ENCODE data around the gene POLR1G. TPM values are rescaled to one million over a fixed set of nuclear protein-coding genes. Genes with fewer than 3 reads are reported as not detected.

The POLR1G gene
- total RNA-seq, 2 donors from 2014 or later: 3.4 to 4.9 TPM

GRCh38 chr19:45376045-45376724, 30.3 kb upstream of the POLR1G start:
- ATAC-seq (replicated peaks in 1 of 2): no peak

GRCh38 chr19:45380107-45380506, 26.3 kb upstream of the POLR1G start:
- Mint-ChIP-seq H3K4me1 (ENCODE audit: low read depth) (peaks cover 33% of the 10 kb centered on the region), H3K4me3 (peak overlapping the region in 1 of 2 donors; percentile 6)
- no peak for DNase-seq

More at GRCh38 chr19:45376045-45376724, 30.3 kb upstream of the POLR1G start:
- no peak overlapping the region for H3K27ac Mint-ChIP-seq
- H3K9me3 Mint-ChIP-seq: no peaks in the 10 kb centered on the region
- no peaks in the 10 kb centered on the region for H3K27me3 Mint-ChIP-seq (ENCODE audit: low read depth)
- H3K36me3 Mint-ChIP-seq (ENCODE audit: insufficient read depth in 2 of 2): no peaks in the 10 kb centered on the region
- no peak for DNase-seq
- H3K4me3 Mint-ChIP-seq: peak overlapping the region in 1 of 2 donors; percentile 41
- peaks cover 33% of the 10 kb centered on the region for H3K4me1 Mint-ChIP-seq (ENCODE audit: low read depth)

GRCh38 chr19:45382426-45382825, 24.0 kb upstream of the POLR1G start:
- Mint-ChIP-seq H3K4me3 (no peak overlapping the region), H3K27ac (no peak overlapping the region), H3K9me3 (no peaks in the 10 kb centered on the region), H3K27me3 (ENCODE audit: low read depth) (peaks cover 26% of the 10 kb centered on the region), H3K4me1 (ENCODE audit: low read depth) (peaks cover 22% of the 10 kb centered on the region), H3K36me3 (ENCODE audit: insufficient read depth in 2 of 2) (no peaks in the 10 kb centered on the region)
- DNase-seq: no peak
- no peak for ATAC-seq (replicated peaks in 1 of 2)

More at GRCh38 chr19:45380107-45380506, 26.3 kb upstream of the POLR1G start:
- Mint-ChIP-seq H3K36me3 (ENCODE audit: insufficient read depth in 2 of 2) (no peaks in the 10 kb centered on the region), H3K27ac (no peak overlapping the region), H3K9me3 (no peaks in the 10 kb centered on the region), H3K27me3 (ENCODE audit: low read depth) (peaks cover 5% of the 10 kb centered on the region)
- no peak for ATAC-seq (replicated peaks in 1 of 2)

GRCh38 chr19:45385392-45386221, 20.8 kb upstream of the POLR1G start:
- no peak overlapping the region for H3K27ac Mint-ChIP-seq
- no peaks in the 10 kb centered on the region for H3K36me3 Mint-ChIP-seq (ENCODE audit: insufficient read depth in 2 of 2)
- no peaks in the 10 kb centered on the region for H3K9me3 Mint-ChIP-seq
- ATAC-seq (replicated peaks in 1 of 2) (peak in 1 of 2 donors; percentile 30), DNase-seq (no peak)
- no peaks in the 10 kb centered on the region for H3K4me1 Mint-ChIP-seq (ENCODE audit: low read depth)
- H3K4me3 Mint-ChIP-seq: no peak overlapping the region
- H3K27me3 Mint-ChIP-seq (ENCODE audit: low read depth): peaks cover 33% of the 10 kb centered on the region

GRCh38 chr19:45391346-45391745, 15.1 kb upstream of the POLR1G start:
- no peak for ATAC-seq (replicated peaks in 1 of 2)
- Mint-ChIP-seq H3K4me3 (no peak overlapping the region), H3K36me3 (ENCODE audit: insufficient read depth in 2 of 2) (no peaks in the 10 kb centered on the region), H3K4me1 (ENCODE audit: low read depth) (peaks cover 6% of the 10 kb centered on the region), H3K27ac (no peak overlapping the region), H3K9me3 (no peaks in the 10 kb centered on the region), H3K27me3 (ENCODE audit: low read depth) (peaks cover 21% of the 10 kb centered on the region)
- no peak for DNase-seq

- DNase-seq: no peak
- peaks cover 6% of the 10 kb centered on the region for H3K4me1 Mint-ChIP-seq (ENCODE audit: low read depth)
- no peak for ATAC-seq (replicated peaks in 1 of 2)
- no peak overlapping the region for H3K4me3 Mint-ChIP-seq
- H3K27me3 Mint-ChIP-seq (ENCODE audit: low read depth): peaks cover 18% of the 10 kb centered on the region
- H3K9me3 Mint-ChIP-seq: no peaks in the 10 kb centered on the region
- H3K27ac Mint-ChIP-seq: no peak overlapping the region
- H3K36me3 Mint-ChIP-seq (ENCODE audit: insufficient read depth in 2 of 2): no peaks in the 10 kb centered on the region
Measured at GRCh38 chr19:45391871-45392665, 14.4 kb upstream of the POLR1G start.

GRCh38 chr19:45395821-45396617, 10.4 kb upstream of the POLR1G start:
- Mint-ChIP-seq H3K36me3 (ENCODE audit: insufficient read depth in 2 of 2) (no peaks in the 10 kb centered on the region), H3K27me3 (ENCODE audit: low read depth) (peaks cover 24% of the 10 kb centered on the region), H3K27ac (no peak overlapping the region), H3K4me3 (no peak overlapping the region), H3K4me1 (ENCODE audit: low read depth) (peaks cover 13% of the 10 kb centered on the region), H3K9me3 (no peaks in the 10 kb centered on the region)
- ATAC-seq (replicated peaks in 1 of 2): peak in 1 of 2 donors; percentile 23
- no peak for DNase-seq

- DNase-seq (no peak), ATAC-seq (replicated peaks in 1 of 2) (no peak)
- Mint-ChIP-seq H3K36me3 (ENCODE audit: insufficient read depth in 2 of 2) (no peaks in the 10 kb centered on the region), H3K9me3 (no peaks in the 10 kb centered on the region), H3K4me3 (no peak overlapping the region), H3K4me1 (ENCODE audit: low read depth) (peaks cover 33% of the 10 kb centered on the region), H3K27me3 (ENCODE audit: low read depth) (peaks cover 46% of the 10 kb centered on the region), H3K27ac (no peak overlapping the region)
Measured at GRCh38 chr19:45400192-45400591, 6.3 kb upstream of the POLR1G start.

GRCh38 chr19:45401815-45402214, 4.6 kb upstream of the POLR1G start:
- Mint-ChIP-seq H3K36me3 (ENCODE audit: insufficient read depth in 2 of 2) (peaks cover 0 to 1% of the 10 kb centered on the region in 2 donors), H3K27me3 (ENCODE audit: low read depth) (peaks cover 39% of the 10 kb centered on the region), H3K27ac (no peak overlapping the region), H3K9me3 (no peaks in the 10 kb centered on the region), H3K4me1 (ENCODE audit: low read depth) (peaks cover 40% of the 10 kb centered on the region), H3K4me3 (no peak overlapping the region)
- DNase-seq (no peak), ATAC-seq (replicated peaks in 1 of 2) (no peak)

- H3K9me3 Mint-ChIP-seq: no peaks in the 10 kb centered on the region
- H3K4me1 Mint-ChIP-seq (ENCODE audit: low read depth): peaks cover 46% of the 10 kb centered on the region
- DNase-seq: peak; percentile 44 to 53
- H3K27me3 Mint-ChIP-seq (ENCODE audit: low read depth): peaks cover 32% of the 10 kb centered on the region
- peaks cover 0 to 1% of the 10 kb centered on the region in 2 donors for H3K36me3 Mint-ChIP-seq (ENCODE audit: insufficient read depth in 2 of 2)
- H3K27ac Mint-ChIP-seq: no peak overlapping the region
- H3K4me3 Mint-ChIP-seq: no peak overlapping the region
- ATAC-seq (replicated peaks in 1 of 2): no peak
Measured at GRCh38 chr19:45402298-45403061, 4.0 kb upstream of the POLR1G start.

- ATAC-seq (replicated peaks in 1 of 2) (no peak), DNase-seq (no peak)
- H3K4me1 Mint-ChIP-seq (ENCODE audit: low read depth): peaks cover 54% of the 10 kb centered on the region
- H3K9me3 Mint-ChIP-seq: no peaks in the 10 kb centered on the region
- H3K4me3 Mint-ChIP-seq: peak overlapping the region in 1 of 2 donors; percentile 93
- H3K27me3 Mint-ChIP-seq (ENCODE audit: low read depth): peaks cover 27% of the 10 kb centered on the region
- H3K27ac Mint-ChIP-seq: no peak overlapping the region
- H3K36me3 Mint-ChIP-seq (ENCODE audit: insufficient read depth in 2 of 2): peaks cover 0 to 1% of the 10 kb centered on the region in 2 donors
Measured at GRCh38 chr19:45403272-45403671, 3.2 kb upstream of the POLR1G start.
